RCC 7860 (cell line): ENCODE results near the gene SERHL2.
"Not testable (repeated sequence)": the region's sequence is repeated elsewhere in the genome, so short reads cannot be mapped to it uniquely, and the experiment has no call there.

Experiments used
- DNase-seq: peaks from one replicate; pipeline ENCODE4 v3.0.0-alpha.2; 2015; ENCODE audit warnings: low spot score
- FAIRE-seq: peaks from 2 replicates; lab custom pipeline; 2012; peaks lifted over from hg19 to GRCh38; lab: Jason Lieb, UNC

The SERHL2 gene

GRCh38 chr22:42570580-42570979 is 16.8 kb downstream of the SERHL2 start:
- not testable (repeated sequence) for FAIRE-seq, DNase-seq

- DNase-seq, FAIRE-seq: not testable (repeated sequence)
These were observed 17.3 kb downstream of the SERHL2 start for GRCh38 chr22:42571068-42571467.

- DNase-seq, FAIRE-seq: not testable (repeated sequence)
These were observed 20.3 kb downstream of the SERHL2 start for GRCh38 chr22:42574046-42574445.

- FAIRE-seq, DNase-seq: not testable (repeated sequence)
These were observed 20.7 kb downstream of the SERHL2 start for GRCh38 chr22:42574468-42574867.

- not testable (repeated sequence) for DNase-seq, FAIRE-seq
These were observed 22.3 kb downstream of the SERHL2 start for GRCh38 chr22:42575996-42576574.

- FAIRE-seq, DNase-seq: not testable (repeated sequence)
These were observed 23.4 kb downstream of the SERHL2 start for GRCh38 chr22:42577141-42577540.

GRCh38 chr22:42577623-42578240 is 24.0 kb downstream of the SERHL2 start:
- FAIRE-seq, result no peak
- no peak for DNase-seq

GRCh38 chr22:42580040-42580439 is 26.3 kb downstream of the SERHL2 start:
- FAIRE-seq, DNase-seq: not testable (repeated sequence)

GRCh38 chr22:42581194-42581761 is 27.5 kb downstream of the SERHL2 start:
- not testable (repeated sequence) for FAIRE-seq, DNase-seq

- DNase-seq (peak; percentile 44), FAIRE-seq (no peak)
These were observed 28.3 kb downstream of the SERHL2 start for GRCh38 chr22:42581762-42582716.

GRCh38 chr22:42582987-42583386 is 29.2 kb downstream of the SERHL2 start:
- FAIRE-seq (no peak), DNase-seq (no peak)

GRCh38 chr22:42584364-42584940 is 30.7 kb downstream of the SERHL2 start:
- DNase-seq (no peak), FAIRE-seq (no peak)

GRCh38 chr22:42585096-42585495 is 31.3 kb downstream of the SERHL2 start:
- FAIRE-seq (no peak), DNase-seq (no peak)

GRCh38 chr22:42586381-42586780 is 32.6 kb downstream of the SERHL2 start:
- FAIRE-seq, result no peak
- DNase-seq, result no peak

GRCh38 chr22:42587588-42588175 is 33.9 kb downstream of the SERHL2 start:
- DNase-seq (no peak), FAIRE-seq (no peak)

GRCh38 chr22:42591987-42592386 is 38.2 kb downstream of the SERHL2 start:
- FAIRE-seq (no peak), DNase-seq (no peak)

- FAIRE-seq, result no peak
- no peak for DNase-seq
These were observed 41.7 kb downstream of the SERHL2 start for GRCh38 chr22:42595434-42595833.

- DNase-seq (no peak), FAIRE-seq (no peak)
These were observed 42.6 kb downstream of the SERHL2 start for GRCh38 chr22:42596336-42596735.

- no peak for DNase-seq
- FAIRE-seq, result no peak
These were observed 43.2 kb downstream of the SERHL2 start for GRCh38 chr22:42596863-42597530.
